Upper lobe of left lung (tissue), 6 donors: ENCODE measurements around the gene DR1. TPM values are rescaled to one million over a fixed set of nuclear protein-coding genes. Genes with fewer than 3 reads are reported as not detected.

Experiments used
- ATAC-seq, 2 donors: fragments of 200-7000 bp; cut with Tn5 transposase; one replicate each; pipeline ENCODE4 v1.9.1; 2022; ENCODE audit warnings: mild to moderate bottlenecking in 2 of 2, moderate library complexity in 2 of 2; ENCODE audit not compliant: low FRiP score in 2 of 2
- DNase-seq, 2 donors: peaks; one replicate each; pipeline ENCODE4 v3.0.0-alpha.2; 2019 to 2020
- H3K27ac ChIP-seq, 4 donors: fragments of 200-600 bp; sonication (generic); one replicate each; pipeline ENCODE4 v1.5.1; 2016 to 2019
- H3K27me3 ChIP-seq, 4 donors: fragments of 200-600 bp; sonication (generic); one replicate each; pipeline ENCODE4 v1.5.1; 2017 to 2019
- H3K36me3 ChIP-seq, 4 donors: fragments of 200-600 bp; sonication (generic); one replicate each; pipeline ENCODE4 v1.5.1; 2016 to 2019
- H3K4me1 ChIP-seq, 4 donors: fragments of 200-600 bp; sonication (generic); one replicate each; pipeline ENCODE4 v1.5.1; 2018 to 2019
- H3K4me3 ChIP-seq, 4 donors: fragments of 200-600 bp; sonication (generic); one replicate each; pipeline ENCODE4 v1.5.1; 2017 to 2019; ENCODE audit warnings: mild to moderate bottlenecking in 2 of 4, moderate library complexity in 1 of 4
- H3K9me3 ChIP-seq, 4 donors: fragments of 200-600 bp; sonication (generic); one replicate each; pipeline ENCODE4 v1.5.1; 2018 to 2019
- CTCF ChIP-seq, 6 experiments: fragments of 450-650 bp in 4 of 6; fragments of 200-600 bp in 2 of 6; sonication (generic) in 2 of 6; IDR thresholded peaks; one replicate each; pipeline ENCODE4 v1.5.1; 2016 to 2019; ENCODE audit warnings: antibody characterized with exemption in 6 of 6
- EP300 ChIP-seq, 4 donors: sonication (generic); formaldehyde crosslinking; IDR thresholded peaks; one replicate each; pipeline ENCODE4 v1.5.1; 2017; ENCODE audit warnings: antibody characterized with exemption in 4 of 4, control low read depth in 2 of 4
- POLR2A ChIP-seq, 4 donors: fragments of 450-650 bp; IDR thresholded peaks; one replicate each; pipeline ENCODE4 v1.5.1; 2016 to 2017; ENCODE audit warnings: antibody characterized with exemption in 4 of 4, mild to moderate bottlenecking in 2 of 4
- POLR2AphosphoS5 ChIP-seq, 2 donors: sonication (generic); formaldehyde crosslinking; IDR thresholded peaks; one replicate each; pipeline ENCODE4 v1.5.1; 2017; ENCODE audit warnings: antibody characterized with exemption in 2 of 2
- WGBS, 2 donors: methylation state at CpG; one replicate each; pipeline ENCODE4 v1.1.5; 2017 to 2018; 5-methylcytosine and 5-hydroxymethylcytosine counted together
- total RNA-seq, 6 donors: library from RNA; depleted of rRNA in 4 of 6; stranded (reverse); fragments of >200 nt in 4 of 6; gene quantifications; one replicate each; pipeline versions ENCODE4 v1.1.0 to v1.2.1, GENCODE V29; 2016 to 2021
- donor health status: DM: no; HTN: no; CAD: no; lungs with moderate emphysema.
- donor health status: DM: no; HTN: yes; CAD: no; lungs with severe emphysema.

Gene DR1
- total RNA-seq, 6 donors from 2014 or later = 12.6 to 50.0 (median 41.3) TPM

- H3K4me1 ChIP-seq = no peaks in the 10 kb centered on the region
- H3K27me3 ChIP-seq = no peaks in the 10 kb centered on the region
- peak in 1 of 2 donors; percentile 26 for DNase-seq
- no peaks in the 10 kb centered on the region for H3K9me3 ChIP-seq
- 67 to 69% methylated on average over 3 of the region's 3 CpGs for WGBS, 2 donors
- H3K4me3 ChIP-seq = no peak overlapping the region
- peak in 1 of 2 donors; percentile 33 for TF ChIP-seq POLR2AphosphoS5 (IDR thresholded peaks at IDR 0.05)
- no peak for TF ChIP-seq POLR2A (IDR thresholded peaks at IDR 0.05)
- no peak for TF ChIP-seq CTCF (IDR thresholded peaks at IDR 0.05)
- peak in 1 of 4 donors; percentile 57 for TF ChIP-seq EP300 (IDR thresholded peaks at IDR 0.05)
- no peak overlapping the region for H3K27ac ChIP-seq
- H3K36me3 ChIP-seq = no peaks in the 10 kb centered on the region
- ATAC-seq = no peak
These were observed 23.4 kb upstream of the DR1 start for GRCh38 chr1:93322349-93322748.

GRCh38 chr1:93323185-93323820 lies 22.4 kb upstream of the DR1 start:
- TF ChIP-seq POLR2A (IDR thresholded peaks at IDR 0.05) = no peak
- no peak for TF ChIP-seq POLR2AphosphoS5 (IDR thresholded peaks at IDR 0.05)
- TF ChIP-seq CTCF (IDR thresholded peaks at IDR 0.05) = no peak
- no peak for TF ChIP-seq EP300 (IDR thresholded peaks at IDR 0.05)
- no peak for DNase-seq
- H3K9me3 ChIP-seq = no peaks in the 10 kb centered on the region
- H3K4me1 ChIP-seq = no peaks in the 10 kb centered on the region
- ATAC-seq = no peak
- H3K27ac ChIP-seq = no peak overlapping the region
- WGBS, 2 donors = 69 to 81% methylated on average over 3 of the region's 3 CpGs
- H3K36me3 ChIP-seq = no peaks in the 10 kb centered on the region
- H3K4me3 ChIP-seq = no peak overlapping the region
- H3K27me3 ChIP-seq = no peaks in the 10 kb centered on the region

DNA sequence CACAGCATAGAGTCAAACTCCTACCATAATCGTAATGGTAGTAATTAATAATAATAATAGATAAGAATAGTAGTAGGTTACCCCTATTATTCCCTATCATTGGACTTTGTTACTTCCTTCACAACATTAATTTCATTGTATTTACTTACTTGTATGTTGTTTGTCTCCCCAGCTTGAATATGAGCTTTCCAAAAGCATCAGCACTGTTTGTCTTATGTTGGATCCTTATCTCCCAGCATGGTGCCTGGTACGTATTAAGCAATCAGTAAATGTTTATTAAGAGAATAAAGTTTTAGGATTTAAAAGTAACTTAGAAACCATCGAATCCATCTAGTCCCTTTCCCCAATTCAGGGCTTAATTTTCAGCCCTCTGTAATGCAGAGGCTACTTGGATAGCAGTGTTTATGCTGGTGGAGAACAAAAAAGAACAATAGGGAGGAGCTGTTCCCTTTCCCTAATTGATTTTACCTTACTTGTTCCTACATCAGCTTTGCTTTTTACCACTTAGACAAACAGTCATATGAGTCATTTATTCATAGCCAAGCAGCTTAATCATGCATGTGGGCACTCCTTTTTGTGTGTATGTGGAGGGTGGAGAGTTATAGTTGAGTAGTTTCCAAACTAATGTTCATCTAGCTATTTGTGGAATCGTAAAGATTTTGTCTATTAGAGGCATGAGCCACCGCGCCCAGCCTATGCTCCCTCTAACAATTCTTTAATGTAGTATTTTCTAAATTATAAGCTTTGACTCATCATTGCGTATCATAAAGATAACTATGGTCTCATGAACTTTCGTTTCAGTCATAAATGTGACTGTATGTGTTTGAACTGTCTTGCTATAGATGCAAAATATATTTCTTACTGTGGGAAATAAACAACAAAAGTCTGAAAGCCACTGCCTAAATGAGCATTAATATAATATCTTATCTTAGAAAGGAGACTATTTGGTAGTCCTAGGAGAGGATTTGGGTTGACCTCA lies 20.9 kb upstream of the DR1 start:
- H3K4me1 ChIP-seq = no peaks in the 10 kb centered on the region
- no peaks in the 10 kb centered on the region for H3K9me3 ChIP-seq
- H3K36me3 ChIP-seq = no peaks in the 10 kb centered on the region
- 69 to 78% methylated on average over 8 of the region's 8 CpGs for WGBS, 2 donors
- no peak for ATAC-seq
- no peak for DNase-seq
- no peaks in the 10 kb centered on the region for H3K27me3 ChIP-seq
- no peak overlapping the region for H3K4me3 ChIP-seq
- TF ChIP-seq CTCF (IDR thresholded peaks at IDR 0.05) = no peak
- no peak for TF ChIP-seq POLR2A (IDR thresholded peaks at IDR 0.05)
- no peak for TF ChIP-seq POLR2AphosphoS5 (IDR thresholded peaks at IDR 0.05)
- no peak for TF ChIP-seq EP300 (IDR thresholded peaks at IDR 0.05)
- no peak overlapping the region for H3K27ac ChIP-seq

- Histone ChIP-seq H3K9me3 (no peaks in the 10 kb centered on the region), H3K27me3 (no peaks in the 10 kb centered on the region), H3K27ac (no peak overlapping the region), H3K4me3 (no peak overlapping the region), H3K36me3 (no peaks in the 10 kb centered on the region), H3K4me1 (no peaks in the 10 kb centered on the region)
- no peak for TF ChIP-seq CTCF (IDR thresholded peaks at IDR 0.05)
- TF ChIP-seq EP300 (IDR thresholded peaks at IDR 0.05) = no peak
- no peak for TF ChIP-seq POLR2AphosphoS5 (IDR thresholded peaks at IDR 0.05)
- TF ChIP-seq POLR2A (IDR thresholded peaks at IDR 0.05) = no peak
- ATAC-seq = no peak
- WGBS, 2 donors = 64 to 69% methylated on average over 3 of the region's 3 CpGs
- no peak for DNase-seq
These were observed 16.6 kb upstream of the DR1 start for GRCh38 chr1:93328809-93329760.
